ENCODE results near the gene MEGF10. TPM values are rescaled to one million over a fixed set of nuclear protein-coding genes. Genes with fewer than 3 reads are reported as not detected.

Gene MEGF10
- total and polyA plus RNA-seq, 2 of the 8 experiments (the other 6 are each of a cell fraction or from before 2014, with no cell fraction given), result 38.2 to 53.1 TPM

GRCh38 chr5:127254729-127255284 is 35.8 kb upstream of the MEGF10 start:
- Histone ChIP-seq H3K79me2 (ENCODE audit: control insufficient read depth in 1 of 2, insufficient read depth in 2 of 2, low read length in 2 of 2) (no peaks in the 10 kb centered on the region), H3K27me3 (replicated peaks in 1 of 4; ENCODE audit: control insufficient read depth in 3 of 4, extremely low read depth in 1 of 4, insufficient read depth in 3 of 4, low read length in 3 of 4) (no peaks in the 10 kb centered on the region), H4K5ac (ENCODE audit: insufficient read length, low read depth, low read length) (no peak overlapping the region), H3K56ac (replicated peaks; ENCODE audit: insufficient read length, low read depth, low read length) (no peak overlapping the region), H2BK5ac (ENCODE audit: low read depth, low read length) (no peak overlapping the region), H4K91ac (replicated peaks; ENCODE audit: insufficient read length, low read length) (no peak overlapping the region), H3K9me3 (ENCODE audit: insufficient read depth in 2 of 2, low read depth in 1 of 2, low read length in 1 of 2) (peaks cover 13 to 14% of the 10 kb centered on the region in 2 experiments), H3K36me3 (ENCODE audit: control insufficient read depth in 2 of 4, insufficient read depth in 4 of 4, low read length in 3 of 4) (peaks cover 0 to 5% (median 0%) of the 10 kb centered on the region in 4 experiments; a peak in 1 of 8 replicates), H3K14ac (ENCODE audit: insufficient read length) (no peak overlapping the region), H2BK20ac (ENCODE audit: low read length) (no peak overlapping the region), H2BK120ac (replicated peaks; ENCODE audit: low read depth, low read length) (no peak overlapping the region), H3K9ac (replicated peaks in 1 of 4; ENCODE audit: extremely low read depth in 1 of 4, low read depth in 3 of 4, low read length in 3 of 4) (no peak overlapping the region), H3K79me1 (ENCODE audit: low read depth, low read length) (no peaks in the 10 kb centered on the region), H2BK12ac (ENCODE audit: low read depth, low read length) (no peak overlapping the region), H3K4me1 (replicated peaks in 1 of 4; ENCODE audit: control insufficient read depth in 3 of 4, insufficient read depth in 4 of 4, low read length in 3 of 4) (0 out of 7 replicates have a peak, but pooled peaks cover 0 to 2% (median 0%) of the 10 kb centered on the region in 4 experiments), H4K20me1 (replicated peaks in 1 of 2; ENCODE audit: control insufficient read depth in 1 of 2, insufficient read depth in 2 of 2, low read length in 2 of 2) (no peaks in the 10 kb centered on the region), H3K23ac (ENCODE audit: insufficient read length) (no peak overlapping the region), H3K4ac (replicated peaks; ENCODE audit: insufficient read length, low read depth, low read length) (no peak overlapping the region), H4K8ac (ENCODE audit: extremely low read depth, insufficient read depth, low read length) (no peak overlapping the region), H2AK5ac (ENCODE audit: low read depth, low read length) (no peak overlapping the region), H3K4me3 (ENCODE audit: extremely low read depth in 1 of 4, insufficient read depth in 2 of 4, low read depth in 3 of 4, low read length in 4 of 4) (no peak overlapping the region), H3K23me2 (ENCODE audit: low read depth, low read length) (no peaks in the 10 kb centered on the region), H3K18ac (ENCODE audit: extremely low read depth, low read length) (no peak overlapping the region), H3K4me2 (ENCODE audit: insufficient read depth in 1 of 2, low read depth in 2 of 2, low read length in 2 of 2) (no peak overlapping the region), H2BK15ac (ENCODE audit: low read length) (no peak overlapping the region), H3K27ac (ENCODE audit: low read depth, low read length) (no peak overlapping the region), H2AFZ (ENCODE audit: low read length) (no peak overlapping the region)
- no peak for FAIRE-seq
- 94% methylated on average over 3 of the region's 3 CpGs; no CpG with 5 or more reads in 1 of the 2 experiments for WGBS, 2 experiments (ENCODE audit: extremely low coverage in 1 of 2, insufficient coverage in 1 of 2, insufficient read length in 1 of 2, insufficient replicate concordance in 2 of 2, low coverage in 1 of 2, low lambda C conversion rate in 2 of 2, missing lambda C conversion rate in 1 of 2)
- DNase-seq (ENCODE audit: low read depth in 1 of 2, low spot score in 2 of 2), result no peak
- POLR2A ChIA-PET (ENCODE audit: partially characterized antibody), result no interaction called here
- CTCF ChIA-PET (ENCODE audit: partially characterized antibody), result interaction anchor here (0.7 to 1.1 kb wide), 2 partner anchors 13 to 14 kb away, joined by 4 read pairs; no protein-coding TSS in a partner anchor
- TF ChIP-seq EZH2 (IDR thresholded peaks at IDR 0.05; ENCODE audit: low read depth, low read length, severe bottlenecking), result no peak
- TF ChIP-seq TEAD4 (IDR thresholded peaks at IDR 0.05; ENCODE audit: low read depth, low read length), result no peak
- TF ChIP-seq CHD2 (IDR thresholded peaks at IDR 0.05; ENCODE audit: low read length), result no peak
- no peak for TF ChIP-seq EP300 (IDR thresholded peaks at IDR 0.05; ENCODE audit: borderline replicate concordance in 1 of 2, low read depth in 2 of 2, low read length in 2 of 2)
- TF ChIP-seq BACH1 (IDR thresholded peaks at IDR 0.05; ENCODE audit: low read length), result no peak
- TF ChIP-seq CHD1 (IDR thresholded peaks at IDR 0.05; ENCODE audit: low read depth, low read length), result no peak
- no peak for TF ChIP-seq SP2 (IDR thresholded peaks at IDR 0.05; ENCODE audit: low read length)
- TF ChIP-seq SP4 (IDR thresholded peaks at IDR 0.05; ENCODE audit: low read length), result no peak
- TF ChIP-seq SIN3A (conservative IDR thresholded peaks at IDR 0.05 in 1 of 2, IDR thresholded peaks at IDR 0.05 in 1 of 2; ENCODE audit: low read depth in 1 of 2, low read length in 2 of 2), result no peak
- no peak for TF ChIP-seq KDM4A (IDR thresholded peaks at IDR 0.05; ENCODE audit: low read depth, low read length, severe bottlenecking)
- no peak for TF ChIP-seq SRF (IDR thresholded peaks at IDR 0.05; ENCODE audit: low read depth, low read length)
- TF ChIP-seq CBX8 (IDR thresholded peaks at IDR 0.05; ENCODE audit: borderline replicate concordance, low read depth, low read length), result no peak
- TF ChIP-seq ASH2L (IDR thresholded peaks at IDR 0.05; ENCODE audit: low read length), result no peak

All from H1 (cell line).